GM12878 (cell line): ENCODE measurements around the gene CDKN2B. TPM values are rescaled to one million over a fixed set of nuclear protein-coding genes. Genes with fewer than 3 reads are reported as not detected.

ENCODE experiments used
- KDM1A ChIP-seq: fragments of 200-600 bp; sonication (generic); IDR thresholded peaks from 2 replicates; pipeline ENCODE4 v1.6.1; 2016; ENCODE audit warnings: borderline replicate concordance
- NFIC ChIP-seq: IDR thresholded peaks from 2 replicates; pipeline ENCODE4 v1.6.1; 2012; ENCODE audit warnings: low read depth, mild to moderate bottlenecking, inconsistent platforms, low read length, moderate library complexity
- NFYB ChIP-seq: IDR thresholded peaks from 2 replicates; pipeline ENCODE4 v1.6.1; 2011; ENCODE audit warnings: low read depth, mild to moderate bottlenecking, low read length, improper control_type of control experiment, moderate library complexity; ENCODE audit not compliant: insufficient read depth
- POLR2A ChIP-seq: IDR thresholded peaks from 2 replicates; pipeline ENCODE4 v1.6.1; 2011; ENCODE audit warnings: low read depth, mild to moderate bottlenecking, low read length
- POLR2AphosphoS5 ChIP-seq: IDR thresholded peaks from 2 replicates; pipeline ENCODE4 v1.6.1; 2011; ENCODE audit warnings: mild to moderate bottlenecking, low read length, inconsistent platforms
- RAD51 ChIP-seq: fragments of 450-650 bp; IDR thresholded peaks from 2 replicates; pipeline ENCODE4 v1.6.1; 2016; ENCODE audit warnings: moderate library complexity, mild to moderate bottlenecking, inconsistent platforms
- RUNX3 ChIP-seq: IDR thresholded peaks from 2 replicates; pipeline ENCODE4 v1.6.1; 2012; ENCODE audit warnings: low read length, inconsistent platforms
- YY1 ChIP-seq: IDR thresholded peaks from 2 replicates; pipeline ENCODE4 v1.6.1; 2011; ENCODE audit warnings: low read depth, mild to moderate bottlenecking, low read length
- polyA plus RNA-seq, 11 experiments: library from polyadenylated mRNA; depleted of rRNA in 4 of 11; unstranded in 6 of 11; stranded (reverse) in 5 of 11; fragments of >200 nt; fragmentation: Nextera tagmentation in 4 of 11; fragmentation: Illumina TruSeq in 1 of 11; extraction: Ambion mirVana in 4 of 11; extraction: Trizol in 1 of 11; gene quantifications; 1 replicate in 1 of 11; 2 replicates in 10 of 11; pipeline versions ENCODE4 v1.2.1 to v1.2.3, GENCODE V29; 2011 to 2016; ENCODE audit warnings: inconsistent platforms in 2 of 11, missing spikeins in 2 of 11, low read depth in 1 of 11
- total RNA-seq, 4 experiments: library from RNA; depleted of rRNA in 3 of 4; stranded (reverse); fragments of >200 nt in 3 of 4; fragmentation: Illumina TruSeq in 1 of 4; extraction: Trizol in 1 of 4; gene quantifications; 2 replicates each; pipeline versions ENCODE4 v1.2.1 to v1.2.3, GENCODE V29; 2013 to 2021
- TF ChIP-seq, protein P1 (sequence below): IDR thresholded peaks from 2 replicates; pipeline ENCODE4 v1.6.1; 2011; ENCODE audit warnings: borderline replicate concordance, low read depth, mild to moderate bottlenecking, moderate library complexity, mixed read lengths, low read length; ENCODE audit not compliant: insufficient read depth; ENCODE audit errors: extremely low read length
- TF ChIP-seq, protein P2 (sequence below): fragments of 450-650 bp; IDR thresholded peaks from 2 replicates; pipeline ENCODE4 v1.6.1; 2016; ENCODE audit warnings: mild to moderate bottlenecking

The CDKN2B gene
- total and polyA plus RNA-seq, 10 of the 15 experiments (the other 5 are each of a cell fraction or from before 2014, with no cell fraction given) = 0.03 to 0.47 (median 0.08) TPM; not detected in 1

DNA sequence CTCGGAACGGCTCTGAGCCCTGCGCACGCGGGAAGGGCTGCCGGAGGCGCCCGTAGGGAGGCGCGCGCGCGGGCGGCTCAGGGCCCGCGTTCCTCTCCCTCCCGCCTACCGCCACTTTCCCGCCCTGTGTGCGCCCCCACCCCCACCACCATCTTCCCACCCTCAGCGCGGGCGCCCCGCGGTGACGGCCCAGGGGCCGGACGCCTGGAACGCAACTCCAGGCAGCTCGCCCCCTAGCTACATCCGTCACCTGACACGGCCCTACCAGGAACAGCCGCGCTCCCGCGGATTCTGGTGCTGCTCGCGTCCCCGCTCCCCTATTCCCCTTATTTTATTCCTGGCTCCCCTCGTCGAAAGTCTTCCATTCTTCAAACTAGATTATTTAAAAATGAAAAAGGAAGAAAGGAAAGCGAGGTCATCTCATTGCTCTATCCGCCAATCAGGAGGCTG lies 14.5 kb downstream of the CDKN2B start, which contains the start of gene CDKN2B-AS1 (continued):
- TF ChIP-seq KDM1A = no peak
- peak; percentile 32; the same call in 1 of the 2 replicates for TF ChIP-seq RAD51
- no peak for TF ChIP-seq NFIC
- peak; percentile 55; the same call in 1 of the 2 replicates for TF ChIP-seq POLR2A
- no peak for TF ChIP-seq NFYB
- TF ChIP-seq RUNX3 = no peak
- peak; percentile 9; the same call in 1 of the 2 replicates for TF ChIP-seq YY1
- TF ChIP-seq, protein P1, sequence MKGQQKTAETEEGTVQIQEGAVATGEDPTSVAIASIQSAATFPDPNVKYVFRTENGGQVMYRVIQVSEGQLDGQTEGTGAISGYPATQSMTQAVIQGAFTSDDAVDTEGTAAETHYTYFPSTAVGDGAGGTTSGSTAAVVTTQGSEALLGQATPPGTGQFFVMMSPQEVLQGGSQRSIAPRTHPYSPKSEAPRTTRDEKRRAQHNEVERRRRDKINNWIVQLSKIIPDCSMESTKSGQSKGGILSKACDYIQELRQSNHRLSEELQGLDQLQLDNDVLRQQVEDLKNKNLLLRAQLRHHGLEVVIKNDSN = peak; percentile 47
- no peak for TF ChIP-seq POLR2AphosphoS5
- TF ChIP-seq, protein P2, sequence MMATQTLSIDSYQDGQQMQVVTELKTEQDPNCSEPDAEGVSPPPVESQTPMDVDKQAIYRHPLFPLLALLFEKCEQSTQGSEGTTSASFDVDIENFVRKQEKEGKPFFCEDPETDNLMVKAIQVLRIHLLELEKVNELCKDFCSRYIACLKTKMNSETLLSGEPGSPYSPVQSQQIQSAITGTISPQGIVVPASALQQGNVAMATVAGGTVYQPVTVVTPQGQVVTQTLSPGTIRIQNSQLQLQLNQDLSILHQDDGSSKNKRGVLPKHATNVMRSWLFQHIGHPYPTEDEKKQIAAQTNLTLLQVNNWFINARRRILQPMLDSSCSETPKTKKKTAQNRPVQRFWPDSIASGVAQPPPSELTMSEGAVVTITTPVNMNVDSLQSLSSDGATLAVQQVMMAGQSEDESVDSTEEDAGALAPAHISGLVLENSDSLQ = peak; percentile 30; the same call in 1 of the 2 replicates
- TF ChIP-seq, all 136 proteins: peak for 7
